HEK293T (cell line): ENCODE measurements around the gene KRTAP12-2.
"Not testable (repeated sequence)": the region's sequence is repeated elsewhere in the genome, so short reads cannot be mapped to it uniquely, and the experiment has no call there.

Experiments used
- CTCF ChIA-PET: fragments of 350-600 bp; formaldehyde crosslinking; extraction: SDS; loops from one replicate; lab custom pipeline; 2021; ENCODE audit warnings: antibody characterized with exemption, inconsistent platforms; lab: Yijun Ruan, JAX
- POLR2A ChIA-PET: fragments of 350-600 bp; formaldehyde crosslinking; extraction: SDS; loops from one replicate; lab custom pipeline; 2020; ENCODE audit warnings: antibody characterized with exemption, inconsistent platforms; lab: Yijun Ruan, JAX
- DNase-seq: peaks from one replicate; pipeline ENCODE4 v3.0.0; 2012; ENCODE audit warnings: mixed read lengths; ENCODE audit errors: extremely low spot score
- ARNT ChIP-seq: fragments of 450-650 bp; IDR thresholded peaks from 2 replicates; pipeline ENCODE4 v1.6.1; 2017; ENCODE audit warnings: mild to moderate bottlenecking
- BHLHE40 ChIP-seq: fragments of 450-650 bp; IDR thresholded peaks from 2 replicates; pipeline ENCODE4 v1.6.1; 2016; ENCODE audit warnings: mild to moderate bottlenecking, moderate library complexity, borderline replicate concordance
- CTBP1 ChIP-seq: fragments of 450-650 bp; IDR thresholded peaks from 2 replicates; pipeline ENCODE4 v1.6.1; 2016; ENCODE audit warnings: borderline replicate concordance
- ELF4 ChIP-seq: fragments of 450-650 bp; IDR thresholded peaks from 2 replicates; pipeline ENCODE4 v1.6.1; 2017; ENCODE audit warnings: antibody characterized with exemption
- FOXA1 ChIP-seq: fragments of 450-650 bp; IDR thresholded peaks from 2 replicates; pipeline ENCODE4 v1.6.1; 2016; ENCODE audit warnings: mild to moderate bottlenecking
- FOXK2 ChIP-seq: fragments of 450-650 bp; IDR thresholded peaks from 2 replicates; pipeline ENCODE4 v1.6.1; 2016; ENCODE audit warnings: mild to moderate bottlenecking
- FOXM1 ChIP-seq: fragments of 450-650 bp; IDR thresholded peaks from 2 replicates; pipeline ENCODE4 v1.6.1; 2017; ENCODE audit warnings: mild to moderate bottlenecking, borderline replicate concordance
- HDGF ChIP-seq: fragments of 450-650 bp; IDR thresholded peaks from 2 replicates; pipeline ENCODE4 v1.6.1; 2017; ENCODE audit warnings: antibody characterized with exemption, borderline replicate concordance
- L3MBTL2 ChIP-seq: fragments of 450-650 bp; conservative IDR thresholded peaks from 2 replicates; pipeline ENCODE4 v1.6.1; 2016; ENCODE audit warnings: mild to moderate bottlenecking
- LEF1 ChIP-seq: fragments of 450-650 bp; IDR thresholded peaks from 2 replicates; pipeline ENCODE4 v1.6.1; 2017; ENCODE audit warnings: mild to moderate bottlenecking, borderline replicate concordance
- NFRKB ChIP-seq: fragments of 450-650 bp; IDR thresholded peaks from 2 replicates; pipeline ENCODE4 v1.6.1; 2016; ENCODE audit warnings: mild to moderate bottlenecking, moderate library complexity
- SP1 ChIP-seq: fragments of 450-650 bp; IDR thresholded peaks from 2 replicates; pipeline ENCODE4 v1.6.1; 2017
- SUZ12 ChIP-seq: fragments of 450-650 bp; IDR thresholded peaks from 2 replicates; pipeline ENCODE4 v1.6.1; 2016; ENCODE audit warnings: mild to moderate bottlenecking
- TARDBP ChIP-seq: fragments of 450-650 bp; IDR thresholded peaks from 2 replicates; pipeline ENCODE4 v1.6.1; 2016
- ZNF384 ChIP-seq: fragments of 450-650 bp; IDR thresholded peaks from 2 replicates; pipeline ENCODE4 v1.6.1; 2016
- TF ChIP-seq, protein P1 (sequence below): fragments of 450-650 bp; IDR thresholded peaks from 2 replicates; pipeline ENCODE4 v1.6.1; 2016

KRTAP12-2 gene

GRCh38 chr21:44636209-44637017, 30.3 kb downstream of the KRTAP12-2 start:
- DNase-seq, result no peak
- CTCF ChIA-PET, result interaction anchor here (0.6 kb wide), 1 partner anchor 33 kb away, joined by 4 read pairs; no protein-coding TSS in a partner anchor
- POLR2A ChIA-PET, result no interaction called here
- TF ChIP-seq TARDBP (no peak), NFRKB (no peak), ZNF384 (no peak), L3MBTL2 (no peak), ELF4 (no peak), ARNT (no peak), FOXK2 (no peak), HDGF (no peak), BHLHE40 (no peak), FOXM1 (no peak), FOXA1 (no peak), SUZ12 (no peak), SP1 (no peak), LEF1 (no peak), CTBP1 (no peak)
- TF ChIP-seq, protein P1, sequence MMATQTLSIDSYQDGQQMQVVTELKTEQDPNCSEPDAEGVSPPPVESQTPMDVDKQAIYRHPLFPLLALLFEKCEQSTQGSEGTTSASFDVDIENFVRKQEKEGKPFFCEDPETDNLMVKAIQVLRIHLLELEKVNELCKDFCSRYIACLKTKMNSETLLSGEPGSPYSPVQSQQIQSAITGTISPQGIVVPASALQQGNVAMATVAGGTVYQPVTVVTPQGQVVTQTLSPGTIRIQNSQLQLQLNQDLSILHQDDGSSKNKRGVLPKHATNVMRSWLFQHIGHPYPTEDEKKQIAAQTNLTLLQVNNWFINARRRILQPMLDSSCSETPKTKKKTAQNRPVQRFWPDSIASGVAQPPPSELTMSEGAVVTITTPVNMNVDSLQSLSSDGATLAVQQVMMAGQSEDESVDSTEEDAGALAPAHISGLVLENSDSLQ, result no peak

GRCh38 chr21:44632067-44632466, 34.7 kb downstream of the KRTAP12-2 start:
- ChIA-PET CTCF (interaction anchor here (0.7 kb wide), 1 partner anchor 52 kb away, joined by 3 read pairs; no protein-coding TSS in a partner anchor), POLR2A (no interaction called here)
- TF ChIP-seq ARNT (no peak), SUZ12 (no peak), BHLHE40 (no peak), FOXA1 (no peak), CTBP1 (no peak), FOXK2 (no peak), LEF1 (no peak), L3MBTL2 (no peak), NFRKB (no peak), HDGF (no peak), ELF4 (no peak), FOXM1 (no peak), ZNF384 (no peak), SP1 (no peak), TARDBP (no peak)
- TF ChIP-seq, protein P1, result no peak
- no peak for DNase-seq

DNA sequence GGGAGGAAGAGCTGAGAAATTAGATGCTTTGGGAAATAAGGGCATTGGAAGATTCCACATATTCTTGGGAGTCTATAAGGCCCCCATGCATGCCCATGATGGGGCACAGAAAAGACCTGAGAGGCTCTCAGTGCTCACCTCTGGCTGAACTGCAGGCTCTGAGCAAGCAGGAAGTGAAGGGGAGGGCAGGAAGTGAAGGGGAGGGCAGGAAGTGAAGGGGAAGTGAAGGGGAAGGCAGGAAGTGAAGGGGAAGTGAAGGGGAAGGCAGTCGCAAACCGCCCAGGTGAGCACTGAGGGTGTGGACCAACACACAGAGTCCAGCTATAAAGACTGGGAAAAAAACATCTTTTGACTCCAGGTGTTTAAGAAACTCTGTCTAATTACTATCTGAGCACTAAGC, 36.3 kb downstream of the KRTAP12-2 start:
- ChIA-PET CTCF (no interaction called here), POLR2A (no interaction called here)
- no peak for TF ChIP-seq ARNT
- no peak for TF ChIP-seq HDGF
- TF ChIP-seq SP1, result no peak
- no peak for TF ChIP-seq BHLHE40
- no peak for TF ChIP-seq L3MBTL2
- TF ChIP-seq, protein P1, result no peak
- no peak for TF ChIP-seq NFRKB
- TF ChIP-seq ELF4, result no peak
- no peak for TF ChIP-seq FOXK2
- no peak for TF ChIP-seq FOXA1
- TF ChIP-seq FOXM1, result no peak
- no peak for TF ChIP-seq ZNF384
- DNase-seq, result no peak

- ChIA-PET POLR2A (no interaction called here), CTCF (no interaction called here)
- no peak for TF ChIP-seq ELF4
- no peak for TF ChIP-seq CTBP1
- TF ChIP-seq L3MBTL2, result no peak
- no peak for TF ChIP-seq FOXA1
- no peak for TF ChIP-seq FOXM1
- no peak for TF ChIP-seq HDGF
- TF ChIP-seq ZNF384, result no peak
- no peak for TF ChIP-seq LEF1
- TF ChIP-seq ARNT, result no peak
- TF ChIP-seq, protein P1, result no peak
- no peak for TF ChIP-seq SP1
- TF ChIP-seq SUZ12, result no peak
- TF ChIP-seq NFRKB, result no peak
- no peak for DNase-seq
Observed at GRCh38 chr21:44628707-44629391, 37.9 kb downstream of the KRTAP12-2 start.

- CTCF ChIA-PET, DNase-seq, POLR2A ChIA-PET: not testable (repeated sequence)
Observed at GRCh38 chr21:44627831-44628233, 38.9 kb downstream of the KRTAP12-2 start.

DNA sequence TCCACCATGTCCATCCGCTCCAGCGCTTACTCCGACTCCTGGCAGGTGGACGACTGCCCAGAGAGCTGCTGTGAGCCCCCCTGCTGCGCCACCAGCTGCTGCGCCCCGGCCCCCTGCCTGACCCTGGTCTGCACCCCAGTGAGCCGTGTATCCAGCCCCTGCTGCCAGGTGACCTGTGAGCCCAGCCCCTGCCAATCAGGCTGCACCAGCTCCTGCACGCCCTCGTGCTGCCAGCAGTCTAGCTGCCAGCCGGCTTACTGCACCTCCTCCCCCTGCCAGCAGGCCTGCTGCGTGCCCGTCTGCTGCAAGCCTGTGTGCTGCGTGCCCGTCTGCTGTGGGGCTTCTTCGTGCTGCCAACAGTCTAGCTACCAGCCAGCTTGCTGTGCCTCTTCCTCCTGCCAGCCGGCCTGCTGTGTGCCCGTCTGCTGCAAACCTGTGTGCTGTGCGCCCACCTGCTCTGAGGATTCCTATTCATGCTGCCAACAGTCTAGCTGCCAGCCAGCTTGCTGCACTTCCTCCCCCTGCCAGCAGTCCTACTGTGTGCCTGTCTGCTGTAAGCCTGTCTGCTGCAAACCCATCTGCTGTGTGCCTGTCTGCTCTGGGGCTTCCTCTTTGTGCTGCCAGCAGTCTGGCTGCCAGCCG, 39.4 kb downstream of the KRTAP12-2 start:
- POLR2A ChIA-PET, CTCF ChIA-PET, DNase-seq: not testable (repeated sequence)
